ENCODE results near the gene CHD6.

CHD6 gene

GRCh38 chr20:41622584-41622983 is 4.4 kb upstream of the CHD6 start:
- DNase-seq, result no peak

DNA sequence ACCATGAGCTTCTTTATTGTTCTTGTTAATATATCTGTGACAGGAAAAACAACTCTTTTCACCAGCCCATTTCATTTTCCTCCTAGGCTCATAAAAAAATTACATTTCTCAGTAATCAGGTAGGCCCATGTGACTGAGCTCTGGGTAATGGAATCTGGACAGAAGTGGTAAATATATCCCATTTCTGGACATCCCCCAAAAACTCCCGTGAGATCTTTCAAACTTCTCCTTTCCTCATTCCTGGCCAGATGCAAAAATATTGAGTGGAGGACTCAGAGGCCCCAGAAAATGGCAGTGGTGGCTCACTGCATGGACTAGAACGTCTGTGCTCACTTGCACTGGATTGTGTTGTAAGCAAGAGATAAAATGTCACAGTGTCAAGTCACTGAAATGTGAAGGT is 3.8 kb upstream of the CHD6 start:
- DNase-seq, result no peak

DNA sequence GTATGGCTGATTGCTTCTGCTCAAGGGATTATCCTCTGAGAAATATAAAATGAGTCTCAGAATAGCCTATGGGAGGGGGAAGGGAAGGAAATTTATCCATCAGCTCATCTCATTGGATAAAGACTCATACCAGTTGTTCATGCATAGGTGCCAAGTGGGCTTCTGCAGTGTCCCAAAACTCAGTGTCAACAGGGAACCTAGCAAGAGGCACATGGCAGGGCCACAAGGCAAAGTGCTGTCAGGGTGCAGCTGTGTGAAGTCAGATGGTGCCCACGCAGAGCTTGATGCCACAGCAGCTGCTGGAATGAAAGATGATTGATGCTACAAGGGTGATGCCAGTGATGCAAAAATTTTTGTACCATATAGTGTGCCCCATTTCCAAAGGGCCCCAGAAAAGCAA is 3.2 kb upstream of the CHD6 start:
- no peak for DNase-seq

DNA sequence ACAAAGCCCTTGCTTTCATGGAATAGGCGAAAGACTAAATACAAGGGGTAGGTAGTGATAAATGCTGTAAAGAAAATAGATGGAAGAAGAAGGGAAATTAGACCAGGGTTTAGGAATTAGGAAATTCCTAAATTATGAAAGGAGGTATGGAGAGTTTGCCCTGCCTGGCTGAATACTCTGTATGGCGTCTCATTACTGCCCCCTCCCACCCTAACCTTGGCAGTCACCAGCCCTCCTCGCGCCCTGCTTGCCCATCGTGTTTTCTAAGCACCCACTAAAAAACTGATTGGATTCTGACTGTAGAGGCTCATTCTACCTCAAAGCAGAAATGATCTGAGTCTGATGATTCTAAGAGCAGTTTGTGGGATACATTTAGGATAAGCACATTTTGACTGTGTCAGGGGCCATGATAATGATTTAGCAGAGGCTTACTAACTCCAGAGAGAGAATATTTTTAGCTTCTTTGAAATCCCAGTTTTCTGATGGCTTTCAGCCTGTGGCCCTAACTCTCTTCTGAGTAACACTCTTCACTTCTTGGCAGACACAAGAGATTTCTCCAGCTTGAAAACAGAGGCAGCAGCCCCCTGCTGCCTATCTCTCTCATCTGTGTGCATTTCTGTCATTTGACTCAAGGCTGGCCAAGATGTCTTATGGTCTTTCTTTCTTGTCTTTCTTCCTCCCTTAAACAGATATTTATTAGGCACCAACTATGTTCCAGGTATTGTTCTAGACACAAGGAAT is 1.4 kb upstream of the CHD6 start:
- no peak for DNase-seq

GRCh38 chr20:41618807-41619311 is 682 bp upstream of the CHD6 start:
- DNase-seq, result no peak

DNA sequence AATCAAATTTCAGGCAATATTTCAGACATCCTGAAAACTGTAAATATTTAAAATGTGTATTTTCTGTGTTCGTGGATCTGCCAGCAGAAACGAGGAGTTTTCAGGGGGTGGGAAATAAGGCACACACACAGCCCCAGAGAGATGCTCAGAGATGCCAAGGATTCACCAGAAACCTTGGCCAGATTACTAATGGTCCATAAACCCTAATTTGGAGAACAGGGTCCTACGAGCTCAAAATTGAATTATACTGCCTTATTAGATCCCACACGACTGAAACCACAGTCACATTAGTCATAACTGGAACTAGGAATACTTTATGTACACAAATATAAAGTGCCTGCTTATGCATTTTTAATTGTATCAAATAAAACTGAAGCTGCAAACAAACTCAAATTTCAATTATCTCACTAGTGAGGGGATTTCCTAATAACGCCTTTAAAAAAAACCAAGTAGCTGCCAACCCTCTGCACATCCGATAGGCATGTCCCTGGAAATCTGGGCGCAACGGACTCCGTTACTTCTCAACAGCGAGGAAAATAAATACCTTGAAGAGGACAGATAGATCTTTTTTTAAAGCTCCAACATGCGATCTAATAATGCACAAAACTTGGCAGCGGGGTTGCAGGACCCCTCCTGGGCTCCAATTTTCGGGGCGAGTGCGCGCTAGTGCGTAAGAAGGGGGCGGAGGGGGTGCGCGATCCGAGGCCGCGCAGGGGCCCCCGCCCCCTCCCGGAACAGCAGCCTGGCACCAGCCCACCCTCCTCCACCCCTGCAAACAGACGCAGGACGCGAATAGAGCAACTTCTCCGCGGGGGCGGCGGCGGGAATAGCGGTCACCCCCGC is 897 bp downstream of the CHD6 start:
- peak; percentile 29 for DNase-seq

DNA sequence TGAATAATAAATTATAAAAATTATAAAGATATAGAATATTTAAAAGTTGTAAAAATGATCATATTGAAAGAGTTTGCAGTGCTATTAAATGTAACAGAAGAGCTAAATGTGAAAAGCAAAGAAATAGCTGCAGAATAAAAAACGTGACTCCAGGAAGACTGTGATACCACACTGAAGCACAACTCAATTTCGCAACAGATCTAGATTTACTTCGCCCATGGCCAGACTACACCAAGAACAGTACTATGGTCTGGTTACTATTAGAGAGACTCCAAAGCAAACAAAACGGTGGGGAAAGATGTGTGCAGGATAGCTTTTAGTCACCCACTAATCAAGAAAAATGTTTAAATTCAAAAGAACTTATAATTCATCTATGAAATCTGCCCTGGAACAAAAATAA is 1.9 kb downstream of the CHD6 start:
- no peak for DNase-seq

GRCh38 chr20:41615676-41616075 is 2.5 kb downstream of the CHD6 start:
- DNase-seq, result no peak

DNA sequence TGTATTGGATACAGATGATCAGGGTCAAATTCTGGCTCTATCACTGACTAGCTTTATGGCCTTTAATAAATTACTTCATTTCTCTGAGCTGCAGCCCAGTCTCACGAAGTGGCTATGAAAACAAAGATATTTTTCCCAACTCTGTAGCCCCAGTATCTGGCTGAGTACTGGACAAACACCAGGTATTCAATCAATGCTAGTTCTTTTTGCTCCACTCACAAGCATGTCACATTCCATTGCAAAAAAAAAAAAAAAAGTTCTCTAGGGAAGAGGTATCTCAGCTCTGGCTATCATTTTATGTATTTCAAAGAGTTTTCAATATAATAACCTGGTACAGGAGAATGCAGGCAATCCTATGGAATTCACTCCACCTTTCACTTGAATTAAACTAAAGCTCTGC is 3.1 kb downstream of the CHD6 start:
- DNase-seq, result no peak

DNA sequence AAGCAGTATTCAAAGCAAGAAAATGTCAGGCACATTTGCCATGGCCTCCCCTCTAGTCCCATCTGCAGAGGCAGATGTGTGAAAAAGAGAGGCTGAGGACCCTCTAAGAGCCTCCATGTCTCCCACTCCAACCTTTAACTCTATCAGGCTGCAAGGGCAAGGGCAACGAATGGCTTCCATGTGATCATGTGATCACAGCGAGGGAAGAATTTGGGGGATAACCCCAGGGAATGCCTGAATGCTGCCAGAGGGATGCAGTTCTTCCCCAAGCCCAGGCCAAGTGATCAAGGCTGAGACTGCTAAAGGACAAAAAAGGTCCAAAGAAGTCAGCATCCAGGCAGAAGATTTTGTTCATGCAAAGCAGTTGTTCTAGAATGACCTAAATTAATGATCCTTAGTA is 4.9 kb downstream of the CHD6 start:
- DNase-seq, result no peak

DNA sequence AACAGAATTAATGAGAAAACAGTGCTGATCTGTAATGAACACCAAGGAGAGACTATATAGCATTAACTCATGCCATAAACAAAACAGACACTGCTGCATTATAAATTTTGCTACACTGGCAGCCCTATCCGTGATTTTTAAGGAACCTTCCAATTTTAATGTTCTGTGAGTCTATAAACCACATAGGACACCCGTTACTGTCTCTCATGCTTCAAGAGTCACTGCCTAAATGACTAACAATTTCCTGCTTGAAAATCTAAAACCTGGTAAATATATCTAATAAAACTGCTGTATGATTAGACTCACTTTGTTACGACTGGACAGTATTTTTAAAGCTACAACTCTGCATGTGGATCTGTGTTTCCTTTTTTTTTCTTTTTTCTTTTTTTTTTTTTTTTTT is 8.7 kb downstream of the CHD6 start:
- no peak for DNase-seq

- DNase-seq, result no peak
Measured at GRCh38 chr20:41608606-41609005, 9.6 kb downstream of the CHD6 start.

GRCh38 chr20:41607791-41608190 is 10.4 kb downstream of the CHD6 start:
- no peak for DNase-seq

- DNase-seq, result no peak
Measured at GRCh38 chr20:41604002-41604401, 14.2 kb downstream of the CHD6 start.

DNA sequence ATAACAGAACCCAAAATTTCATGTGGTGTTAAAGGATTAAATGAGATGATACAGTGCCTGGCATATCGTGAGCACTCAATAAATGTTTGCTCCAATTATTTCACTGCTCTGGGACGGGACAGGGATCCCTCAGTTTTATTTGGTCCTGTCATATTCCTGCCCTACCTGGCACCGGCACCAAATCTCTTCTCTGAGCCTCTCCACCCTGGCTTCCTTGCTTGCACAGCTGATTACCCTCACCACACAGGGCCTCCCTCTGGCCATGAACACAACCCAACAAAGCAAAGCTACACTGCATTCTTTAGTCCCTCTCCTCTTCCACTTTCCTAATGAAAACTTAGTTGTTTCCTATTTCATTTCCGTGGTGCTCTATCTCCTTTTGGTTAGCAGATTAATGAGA is 16.4 kb downstream of the CHD6 start:
- no peak for DNase-seq

GRCh38 chr20:41600926-41601631 is 17.1 kb downstream of the CHD6 start:
- DNase-seq, result no peak

- no peak for DNase-seq
Measured at GRCh38 chr20:41599699-41600104, 18.5 kb downstream of the CHD6 start.

- no peak for DNase-seq
Measured at GRCh38 chr20:41598719-41599118, 19.5 kb downstream of the CHD6 start.

DNA sequence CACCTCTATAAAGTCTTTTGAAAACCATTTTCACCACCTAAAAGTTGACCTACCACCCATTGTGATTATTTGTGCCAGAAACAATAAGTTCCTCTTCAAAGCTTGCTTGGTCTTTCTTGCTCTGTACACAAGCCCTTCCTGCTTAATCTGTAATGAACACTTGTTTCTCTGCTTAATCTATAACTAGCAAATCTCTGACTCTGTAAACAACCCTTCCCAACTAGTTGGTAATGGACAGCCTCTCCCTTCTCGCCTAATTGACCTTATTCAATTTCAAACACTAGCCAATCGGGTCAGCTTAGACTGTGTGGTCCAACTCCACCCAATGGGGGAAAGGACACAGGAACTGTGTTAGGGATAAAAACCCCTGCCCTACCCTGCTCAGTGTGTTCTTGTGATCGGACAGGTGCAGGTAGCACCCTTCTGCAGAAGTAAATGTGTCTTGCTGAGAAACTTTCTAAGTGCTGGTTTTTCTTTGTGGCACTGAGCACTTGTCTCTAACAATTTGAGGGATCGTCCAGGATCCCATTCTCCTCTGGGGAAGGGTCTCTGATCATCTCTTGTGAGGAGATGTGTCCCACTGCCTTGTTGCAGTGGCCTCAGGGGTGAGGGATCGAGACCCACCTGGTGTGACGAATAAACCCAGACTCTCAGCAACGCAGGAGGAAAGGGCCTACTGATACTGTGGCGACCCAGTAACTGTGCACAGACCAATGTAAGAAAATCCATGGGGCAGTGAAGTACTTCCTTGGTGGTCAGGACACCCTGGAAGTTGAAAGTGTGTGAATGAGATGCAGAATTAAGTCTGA is 23.5 kb downstream of the CHD6 start:
- no peak for DNase-seq

- no peak for DNase-seq
Measured at GRCh38 chr20:41592516-41593216, 25.5 kb downstream of the CHD6 start.

- no peak for DNase-seq
Measured at GRCh38 chr20:41587956-41588355, 30.2 kb downstream of the CHD6 start.

GRCh38 chr20:41587523-41587922 is 30.7 kb downstream of the CHD6 start:
- no peak for DNase-seq
